Left lobe of liver (tissue), 2 donors: ENCODE measurements around the gene FAM53B. TPM values are rescaled to one million over a fixed set of nuclear protein-coding genes. Genes with fewer than 3 reads are reported as not detected.

ENCODE experiments used
- ATAC-seq: fragments of 200-7000 bp; cut with Tn5 transposase; one replicate; pipeline ENCODE4 v1.9.1; 2020; ENCODE audit warnings: mild to moderate bottlenecking, moderate library complexity
- DNase-seq: peaks from one replicate; pipeline ENCODE4 v3.0.0-alpha.2; 2020; ENCODE audit warnings: low spot score
- total RNA-seq: library from RNA; stranded (reverse); gene quantifications from one replicate; pipeline ENCODE4 v1.2.1, GENCODE V29; 2021
- donor health status: DM: no; HTN: no; CAD: no; lungs with moderate emphysema.
- donor health status: DM: no; HTN: yes; CAD: no.

Gene FAM53B
- total RNA-seq, 1 donor from 2014 or later: 5.7 TPM

DNA sequence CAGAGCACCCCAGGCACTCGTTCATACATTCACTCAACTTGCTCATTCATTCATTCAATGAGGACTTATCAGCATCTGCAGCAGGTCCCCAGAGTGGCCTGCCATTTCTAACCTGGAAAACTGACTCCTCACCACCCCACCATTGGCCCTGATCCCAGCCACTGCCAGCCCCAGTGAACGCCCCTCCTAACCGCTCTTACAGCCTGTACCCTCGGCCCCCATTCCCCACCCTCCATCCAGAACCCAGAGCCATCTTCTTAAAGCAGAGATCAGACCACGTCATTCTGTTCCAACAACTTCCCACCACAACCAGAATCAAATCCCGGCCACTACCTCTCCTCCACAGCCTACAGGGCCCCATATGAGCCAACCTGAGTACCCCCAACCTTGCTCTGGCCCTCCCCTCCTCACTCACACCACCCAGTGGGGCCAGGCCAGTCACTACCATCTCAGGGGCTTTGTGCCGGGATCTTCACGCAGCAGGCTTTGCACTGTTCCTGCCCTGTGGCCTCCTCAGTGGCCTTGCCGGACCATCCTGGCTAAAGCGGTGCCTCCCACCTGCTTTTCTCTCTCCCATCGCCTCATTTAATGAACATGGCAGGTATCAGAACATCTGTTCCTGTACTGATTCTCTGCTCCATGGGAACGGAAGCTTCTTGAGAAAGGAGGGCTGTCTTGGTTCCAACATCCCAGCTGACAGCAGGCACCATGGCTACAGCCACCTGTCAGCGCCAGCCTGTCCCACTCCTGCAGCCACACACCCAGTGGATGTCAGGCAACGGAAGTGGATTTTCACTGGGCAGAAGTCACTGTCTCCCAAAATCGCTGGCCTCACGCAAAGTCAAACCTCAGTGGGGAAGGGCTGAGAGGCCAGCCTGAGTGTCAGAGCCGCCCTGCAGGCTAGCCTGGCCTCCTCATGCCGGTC is 45.4 kb downstream of the FAM53B start:
- no peak for ATAC-seq
- no peak for DNase-seq

DNA sequence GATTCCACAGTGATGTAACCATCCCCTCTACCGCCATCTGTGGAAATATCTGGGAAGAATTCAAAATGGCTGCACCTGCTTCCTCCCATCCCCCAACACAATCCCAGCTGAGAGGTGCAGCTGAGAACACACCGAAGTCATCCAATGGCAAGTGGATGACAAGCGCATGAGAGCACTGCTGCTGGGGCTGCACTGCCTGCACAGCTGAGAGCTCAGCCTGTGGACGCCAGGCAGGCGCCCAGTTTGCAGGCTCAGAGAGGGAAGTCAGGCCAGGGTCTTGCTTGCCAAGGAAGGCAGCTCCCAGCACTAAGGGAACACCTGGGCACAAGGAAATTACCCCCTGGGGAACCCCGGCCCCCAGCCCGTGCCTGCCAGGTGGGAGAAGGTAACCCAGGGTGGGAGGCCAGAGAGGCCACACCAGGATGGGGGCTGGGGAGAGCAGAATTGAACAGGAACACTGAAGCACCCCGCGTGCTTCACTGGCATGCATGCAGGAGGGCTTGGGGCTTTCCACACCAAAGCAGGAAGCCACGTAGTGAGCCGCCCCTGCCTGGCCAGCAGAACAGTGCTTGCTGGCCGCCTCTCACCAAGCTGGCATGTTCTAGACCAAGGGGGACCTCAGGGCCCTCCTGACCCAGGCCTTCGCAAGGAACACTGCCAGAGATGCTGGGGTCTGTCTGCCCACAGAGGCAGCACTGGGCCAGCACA is 46.2 kb downstream of the FAM53B start:
- no peak for DNase-seq
- no peak for ATAC-seq

- DNase-seq (no peak), ATAC-seq (no peak)
Observed at GRCh38 chr10:124697443-124697836, 46.7 kb downstream of the FAM53B start.

DNA sequence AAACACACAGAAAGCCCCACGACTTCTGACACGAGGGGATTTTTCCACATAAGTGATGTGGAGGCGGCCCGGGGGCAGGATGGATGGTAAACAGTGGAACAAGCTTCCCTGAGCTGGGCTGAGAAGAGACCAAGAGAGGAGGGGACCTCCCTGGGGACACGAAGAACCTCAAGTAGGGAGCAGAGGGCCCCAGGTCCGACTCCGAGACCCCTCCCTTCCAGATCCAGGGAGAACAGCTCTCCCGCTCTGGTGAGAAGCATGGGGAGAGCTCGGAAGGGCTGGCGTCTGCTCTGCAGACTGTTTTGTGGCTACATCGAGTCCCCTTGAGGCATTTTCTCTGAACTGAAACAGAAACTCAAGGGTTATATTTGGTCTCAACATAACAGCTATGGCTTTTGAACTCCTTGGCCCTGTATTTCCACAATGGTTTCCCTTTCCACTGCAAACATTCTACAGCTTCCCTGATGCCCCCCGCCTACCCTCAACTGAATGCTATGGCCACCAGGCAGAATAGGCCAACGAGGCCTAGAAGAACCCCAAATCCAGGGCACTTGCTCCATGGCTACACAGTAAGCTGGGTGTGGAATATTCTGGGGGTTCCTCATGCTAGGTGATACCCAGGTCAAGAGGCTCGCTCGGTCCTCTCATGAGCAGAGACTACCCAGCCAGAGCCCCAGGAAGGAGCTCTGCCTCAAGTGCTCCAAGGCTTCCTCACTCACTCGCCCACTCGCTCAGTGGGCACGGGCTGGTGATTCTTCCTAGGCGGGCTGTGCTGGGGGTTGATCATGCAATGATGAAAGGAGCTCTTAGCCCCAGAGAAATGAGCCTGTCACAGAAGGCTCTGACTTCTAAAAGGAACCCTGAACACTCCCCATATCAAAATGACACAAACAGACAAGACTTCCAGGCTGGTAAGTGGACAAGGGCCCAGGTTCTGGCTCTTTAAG is 47.5 kb downstream of the FAM53B start:
- DNase-seq (no peak), ATAC-seq (no peak)

DNA sequence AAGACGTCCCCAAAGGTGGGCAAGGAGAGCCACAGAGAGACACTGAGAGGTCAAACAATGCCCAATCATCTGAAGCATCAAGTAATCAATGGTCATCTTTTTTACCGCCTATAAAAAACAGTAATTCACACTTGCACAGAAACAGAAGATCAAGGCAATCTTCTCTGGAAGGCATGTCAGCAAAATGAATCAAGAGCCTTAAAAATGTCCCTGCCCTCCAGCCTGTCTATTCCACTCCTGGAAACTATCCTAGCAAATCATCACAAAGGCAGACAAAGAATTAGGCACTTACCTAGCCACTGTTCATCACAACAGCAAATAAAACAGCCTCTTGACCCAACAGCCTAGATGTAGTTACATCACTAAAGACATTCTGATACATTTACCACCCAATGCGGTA is 48.9 kb downstream of the FAM53B start:
- no peak for DNase-seq
- ATAC-seq: no peak

DNA sequence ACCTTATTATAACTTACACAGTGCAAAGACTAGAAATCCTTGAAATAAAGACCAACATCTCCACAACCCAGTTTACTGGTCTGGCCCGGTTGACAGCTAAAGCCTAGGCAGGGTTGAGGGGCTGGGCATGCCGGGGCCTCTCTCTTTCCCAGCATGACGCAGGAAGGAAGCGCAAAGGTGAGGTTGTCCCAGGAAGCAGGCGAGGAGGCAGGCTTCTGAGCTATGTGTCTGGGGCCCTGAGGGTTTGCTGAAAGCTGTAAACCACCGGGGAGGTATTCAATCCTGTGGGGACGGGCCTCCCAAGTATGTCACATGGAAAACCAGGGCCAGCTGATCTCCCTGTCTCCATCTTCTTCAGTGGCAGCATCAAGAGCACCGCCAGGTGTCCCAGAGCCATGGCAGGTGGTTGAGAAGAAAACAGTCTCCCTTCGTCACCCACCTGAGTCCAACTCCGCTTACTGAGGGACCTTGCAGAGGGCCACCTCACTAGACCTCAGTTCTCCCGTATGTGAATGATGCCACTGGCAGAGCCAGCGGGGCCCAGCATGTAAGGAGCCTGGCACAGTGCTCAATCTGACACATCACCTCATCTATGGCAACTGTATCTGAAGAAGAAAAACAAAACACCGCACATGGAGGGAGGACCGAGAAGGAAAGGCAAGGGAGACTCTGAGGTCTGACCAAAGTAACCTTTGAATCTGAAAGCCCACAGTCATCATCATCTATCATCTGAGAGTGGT is 49.5 kb downstream of the FAM53B start:
- ATAC-seq (no peak), DNase-seq (no peak)

GRCh38 chr10:124693801-124694416 is 50.3 kb downstream of the FAM53B start:
- no peak for ATAC-seq
- DNase-seq: no peak

DNA sequence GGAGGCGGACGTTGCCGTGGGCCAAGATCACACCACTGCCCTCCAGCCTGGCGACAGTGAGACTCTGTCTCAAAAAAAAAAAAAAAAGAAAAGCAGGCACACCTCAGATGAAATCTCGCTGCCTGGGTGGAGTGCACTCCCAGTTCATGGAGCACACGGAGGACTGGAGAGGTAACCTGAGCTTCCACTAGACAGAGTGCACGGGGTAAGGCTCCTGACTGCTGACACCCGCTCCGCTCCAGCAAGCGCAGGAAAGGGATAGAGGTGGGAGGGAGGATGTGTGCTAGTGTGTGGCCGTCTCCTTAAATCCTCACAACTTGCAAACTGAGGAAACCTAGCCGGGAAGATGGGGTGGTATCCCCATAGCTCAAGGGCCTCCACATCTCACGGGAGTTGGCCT is 50.8 kb downstream of the FAM53B start:
- peak; percentile 26 for ATAC-seq
- DNase-seq: no peak

DNA sequence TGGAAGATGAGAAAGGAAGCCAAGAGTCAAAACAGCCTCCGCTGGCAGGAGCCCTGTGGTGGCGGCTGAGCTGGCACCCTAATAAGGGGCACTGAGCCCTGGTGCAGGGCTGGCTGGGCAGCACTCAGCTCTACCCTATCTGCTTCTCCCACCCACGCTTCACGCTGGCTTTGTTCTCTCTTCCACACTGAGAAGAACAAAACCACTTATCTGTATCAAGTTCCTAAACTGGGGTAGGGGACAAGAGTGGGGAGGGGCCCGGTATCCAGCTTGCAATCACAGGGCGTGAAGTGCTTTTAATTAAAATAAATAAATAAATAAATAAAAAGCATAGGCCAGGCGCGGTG is 52.1 kb downstream of the FAM53B start:
- DNase-seq: no peak
- no peak for ATAC-seq

- ATAC-seq (no peak), DNase-seq (no peak)
Observed at GRCh38 chr10:124691421-124692099, 52.6 kb downstream of the FAM53B start.

DNA sequence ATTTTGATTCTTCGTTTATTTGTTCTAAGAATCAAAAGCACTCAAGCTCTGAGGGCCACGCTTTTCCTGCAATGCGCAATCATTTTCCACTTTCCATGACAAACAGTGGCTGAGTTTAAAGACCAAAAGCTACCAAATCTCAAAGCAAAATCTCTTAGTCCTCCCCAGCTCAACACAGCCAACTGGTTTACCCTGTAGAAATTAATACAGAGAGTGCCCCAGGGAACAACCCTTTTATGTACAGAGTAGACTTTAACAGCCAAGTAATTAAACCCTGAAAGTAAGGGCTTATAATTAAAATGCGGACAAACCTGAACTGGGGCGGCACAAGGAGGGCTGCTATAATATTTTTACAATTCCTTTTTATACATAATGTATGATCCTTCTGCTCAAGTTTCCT is 53.2 kb downstream of the FAM53B start:
- DNase-seq (no peak), ATAC-seq (no peak)

GRCh38 chr10:124689911-124690498 is 54.2 kb downstream of the FAM53B start:
- ATAC-seq (no peak), DNase-seq (no peak)

DNA sequence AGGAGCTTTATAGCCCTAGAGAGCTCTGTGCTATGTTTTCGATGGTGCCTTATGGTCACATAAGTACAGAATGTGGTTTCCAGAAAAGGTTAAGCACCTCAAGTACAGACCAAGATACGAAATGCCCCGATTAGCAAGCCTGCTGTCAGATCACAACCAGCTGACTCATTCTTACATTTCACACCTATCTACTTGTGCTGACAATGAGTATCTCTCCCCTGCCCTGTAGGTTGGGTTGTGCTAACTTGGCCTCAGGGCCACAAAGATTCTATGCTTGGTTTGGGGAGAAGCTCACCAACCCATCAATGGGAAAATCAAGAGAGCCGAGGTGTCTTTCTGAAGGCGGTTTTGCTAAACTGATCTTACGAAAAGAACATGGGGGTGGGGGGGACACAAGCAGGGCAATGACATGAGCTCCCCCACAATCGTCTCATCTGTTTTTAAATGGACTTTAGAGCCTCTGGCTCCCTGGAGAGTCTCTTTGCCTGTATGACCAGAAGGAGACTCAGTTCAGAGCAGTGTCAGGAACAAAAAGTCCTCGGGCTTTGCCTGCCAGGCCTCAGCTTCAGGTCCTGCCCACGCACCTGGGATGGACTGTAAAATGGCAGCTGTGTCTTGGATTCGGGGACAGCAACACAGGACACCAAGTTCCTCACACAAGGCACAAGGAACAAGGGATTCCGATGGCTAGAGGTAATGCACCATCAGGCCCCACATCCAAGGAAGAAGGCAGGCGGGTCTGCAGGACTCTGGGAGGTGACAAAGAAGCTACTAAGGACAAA is 55.1 kb downstream of the FAM53B start:
- ATAC-seq (no peak), DNase-seq (no peak)

GRCh38 chr10:124688386-124688785 is 55.8 kb downstream of the FAM53B start:
- ATAC-seq (no peak), DNase-seq (no peak)

DNA sequence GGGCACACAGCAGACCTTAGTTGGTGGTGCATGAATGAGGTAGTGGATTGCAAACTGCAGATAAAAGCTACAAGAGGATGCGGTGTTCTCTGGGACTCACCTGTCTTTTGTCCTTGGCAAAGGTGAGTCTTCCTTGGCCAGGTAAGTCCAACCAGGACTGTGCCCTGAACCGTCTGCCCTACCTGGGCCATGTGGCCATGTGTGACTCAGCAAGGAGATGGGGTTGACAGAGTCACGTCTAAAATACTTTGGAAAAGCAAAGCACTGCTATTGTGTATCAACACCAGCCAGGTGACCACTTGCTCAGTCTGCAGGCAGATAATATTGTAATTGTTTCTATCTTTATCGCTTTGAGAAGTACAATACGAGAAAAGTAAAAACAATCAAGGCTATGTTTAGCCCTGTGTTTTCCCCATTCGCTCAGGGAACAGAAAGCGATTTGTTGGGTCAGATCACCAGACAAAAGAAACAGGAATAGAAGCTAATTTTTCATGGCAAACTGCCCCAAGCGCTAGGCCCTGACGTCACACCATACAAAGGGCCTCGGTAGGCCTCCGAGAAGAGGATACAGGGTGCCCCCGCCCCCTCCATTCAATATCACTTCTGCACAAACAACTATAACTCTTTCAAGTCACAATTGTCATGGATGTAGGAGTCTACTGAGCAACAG is 57.3 kb downstream of the FAM53B start:
- ATAC-seq (peak; percentile 58), DNase-seq (no peak)

- peak; percentile 30 for ATAC-seq
- no peak for DNase-seq
Observed at GRCh38 chr10:124685261-124685660, 58.9 kb downstream of the FAM53B start.

DNA sequence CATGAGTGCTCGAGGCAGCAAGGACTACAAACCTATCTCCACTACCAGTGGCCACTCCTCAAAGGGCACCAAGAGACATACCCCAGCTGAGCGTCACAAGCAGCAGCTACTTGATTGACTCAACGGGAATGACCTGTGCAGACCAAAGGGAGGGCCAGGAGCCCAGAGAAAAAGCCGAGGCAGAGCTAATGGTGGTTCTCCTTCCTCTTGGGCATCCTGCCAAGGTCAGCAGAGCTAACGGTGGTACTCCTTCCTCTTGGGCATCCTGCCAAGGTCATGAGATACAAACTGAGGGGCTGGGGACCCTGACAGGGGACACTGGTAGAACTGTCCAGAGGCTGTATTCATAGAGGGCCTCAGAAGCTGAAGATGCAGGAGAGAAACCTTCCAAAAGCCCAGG is 60.4 kb downstream of the FAM53B start:
- ATAC-seq: no peak
- no peak for DNase-seq
